Stimulated activated CD8-positive, alpha-beta memory T cell treated with anti-CD3 and anti-CD28 coated beads, Interleukin-4, amount 100 ng/mL, for 1 hour (primary cell): Measurements from ENCODE around the gene HDC.

Source experiments
- DNase-seq, 2 donors: peaks; one replicate each; pipeline ENCODE4 v3.0.0-alpha.2; 2020; ENCODE audit warnings: low read depth in 2 of 2, low spot score in 1 of 2

Gene HDC

GRCh38 chr15:50256188-50257041 lies 9.1 kb downstream of the HDC start:
- no peak for DNase-seq

- no peak for DNase-seq
Measured at GRCh38 chr15:50252556-50252955, 13.0 kb downstream of the HDC start.

GRCh38 chr15:50251638-50252182 lies 13.8 kb downstream of the HDC start:
- no peak for DNase-seq

GRCh38 chr15:50250760-50251394 lies 14.6 kb downstream of the HDC start:
- DNase-seq: no peak

- no peak for DNase-seq
Measured at GRCh38 chr15:50249704-50250103, 15.8 kb downstream of the HDC start.

- DNase-seq: no peak
Measured at GRCh38 chr15:50248994-50249582, 16.4 kb downstream of the HDC start.

- DNase-seq: no peak
Measured at GRCh38 chr15:50247819-50248655, 17.5 kb downstream of the HDC start.

- DNase-seq: no peak
Measured at GRCh38 chr15:50246631-50247030, 18.9 kb downstream of the HDC start.

GRCh38 chr15:50244959-50245624 lies 20.4 kb downstream of the HDC start:
- no peak for DNase-seq

- DNase-seq: no peak
Measured at GRCh38 chr15:50244153-50244552, 21.4 kb downstream of the HDC start.

GRCh38 chr15:50241684-50242450 lies 23.7 kb downstream of the HDC start:
- no peak for DNase-seq

GRCh38 chr15:50238255-50238654 lies 27.3 kb downstream of the HDC start:
- no peak for DNase-seq

GRCh38 chr15:50236433-50236832 lies 29.1 kb downstream of the HDC start:
- no peak for DNase-seq

- no peak for DNase-seq
Measured at GRCh38 chr15:50235794-50236193, 29.7 kb downstream of the HDC start.

GRCh38 chr15:50234764-50235163 lies 30.8 kb downstream of the HDC start:
- DNase-seq: no peak

GRCh38 chr15:50233192-50233736 lies 32.3 kb downstream of the HDC start:
- DNase-seq: no peak

- no peak for DNase-seq
Measured at GRCh38 chr15:50232791-50233190, 32.7 kb downstream of the HDC start.

GRCh38 chr15:50231761-50232160 lies 33.8 kb downstream of the HDC start:
- no peak for DNase-seq

GRCh38 chr15:50229336-50229735 lies 36.2 kb downstream of the HDC start:
- no peak for DNase-seq

GRCh38 chr15:50228866-50229265 lies 36.7 kb downstream of the HDC start:
- DNase-seq: no peak
